ENCODE results near the gene NCAM1.

The NCAM1 gene

GRCh38 chr11:113111156-113111555, 149.9 kb downstream of the NCAM1 start (continued):
- TF ChIP-seq ZNF146 (tag by site-specific recombination; IDR thresholded peaks at IDR 0.05) = no peak
- TF ChIP-seq INSM2 (tag by site-specific recombination; IDR thresholded peaks at IDR 0.05) = no peak
- no peak for TF ChIP-seq ZNF610 (tag by site-specific recombination; IDR thresholded peaks at IDR 0.05; ENCODE audit: borderline replicate concordance)
- TF ChIP-seq ZNF830 (tag by site-specific recombination; IDR thresholded peaks at IDR 0.05; ENCODE audit: low read depth) = no peak
- TF ChIP-seq ZNF311 (tag by site-specific recombination; IDR thresholded peaks at IDR 0.05; ENCODE audit: borderline replicate concordance) = no peak
- no peak for TF ChIP-seq ZNF621 (tag by site-specific recombination; IDR thresholded peaks at IDR 0.05)
- no peak for TF ChIP-seq ZNF639 (tag by site-specific recombination; IDR thresholded peaks at IDR 0.05)
- no peak for TF ChIP-seq YY2 (tag by site-specific recombination; IDR thresholded peaks at IDR 0.05)
- TF ChIP-seq ZNF660 (tag by site-specific recombination; IDR thresholded peaks at IDR 0.05) = no peak
- no peak for TF ChIP-seq PRDM4 (tag by site-specific recombination; IDR thresholded peaks at IDR 0.05)
- TF ChIP-seq ZNF747 (tag by site-specific recombination; IDR thresholded peaks at IDR 0.05) = no peak

GRCh38 chr11:113112307-113112706, 151.1 kb downstream of the NCAM1 start:
- no peak overlapping the region for H3K27ac ChIP-seq (ENCODE audit: extremely low read depth, low read depth, low read length)
- POLR2A ChIA-PET = no interaction called here
- no peak overlapping the region for H3K4me3 ChIP-seq (ENCODE audit: low read depth, low read length)
- CTCF ChIA-PET = interaction anchor here (0.6 to 1.3 kb wide), 4 partner anchors 29 to 790 kb away, joined by 3 to 4 read pairs (median 3); no protein-coding TSS in a partner anchor
- H3K4me1 ChIP-seq (ENCODE audit: control insufficient read depth, insufficient read depth, low read length) = no peaks in the 10 kb centered on the region
- H3K9me3 ChIP-seq (ENCODE audit: control insufficient read depth, insufficient read depth, low read depth, low read length) = no peaks in the 10 kb centered on the region
- TF ChIP-seq ZNF629 (tag by site-specific recombination; IDR thresholded peaks at IDR 0.05) (0 out of 2 replicates have a peak, but pooled peaks have one; percentile 28), ZNF610 (tag by site-specific recombination; IDR thresholded peaks at IDR 0.05; ENCODE audit: borderline replicate concordance) (no peak), ZNF362 (tag by site-specific recombination; IDR thresholded peaks at IDR 0.05) (no peak)
- H3K36me3 ChIP-seq (ENCODE audit: control insufficient read depth in 2 of 2, insufficient read depth in 1 of 2, low read length in 2 of 2) = no peaks in the 10 kb centered on the region

GRCh38 chr11:113113801-113114704, 152.8 kb downstream of the NCAM1 start:
- ChIA-PET CTCF (interaction anchor here (0.6 to 2.6 kb wide), 28 partner anchors 11 to 990 kb away, joined by 3 to 24 read pairs (median 4); no protein-coding TSS in a partner anchor), POLR2A (no interaction called here)
- Histone ChIP-seq H3K4me1 (ENCODE audit: control insufficient read depth, insufficient read depth, low read length) (no peaks in the 10 kb centered on the region), H3K36me3 (ENCODE audit: control insufficient read depth in 2 of 2, insufficient read depth in 1 of 2, low read length in 2 of 2) (no peaks in the 10 kb centered on the region), H3K27ac (ENCODE audit: extremely low read depth, low read depth, low read length) (no peak overlapping the region), H3K9me3 (ENCODE audit: control insufficient read depth, insufficient read depth, low read depth, low read length) (no peaks in the 10 kb centered on the region), H3K4me3 (ENCODE audit: low read depth, low read length) (no peak overlapping the region)
- TF ChIP-seq KLF7 (tag by site-specific recombination; IDR thresholded peaks at IDR 0.05; ENCODE audit: borderline replicate concordance) = no peak
- peak; percentile 47 for TF ChIP-seq ZNF654 (tag by site-specific recombination; IDR thresholded peaks at IDR 0.05; ENCODE audit: low read depth)
- TF ChIP-seq ZSCAN30 (tag by site-specific recombination; IDR thresholded peaks at IDR 0.05) = 0 out of 2 replicates have a peak, but pooled peaks have one; percentile 11
- peak; percentile 23; the same call in 1 of the 2 replicates for TF ChIP-seq ZNF660 (tag by site-specific recombination; IDR thresholded peaks at IDR 0.05)
- peak; percentile 69 for TF ChIP-seq CTCF (tag by site-specific recombination; IDR thresholded peaks at IDR 0.05)
- peak; percentile 57 for TF ChIP-seq TRIM28 (IDR thresholded peaks at IDR 0.05; ENCODE audit: borderline replicate concordance, low read length)
- no peak for TF ChIP-seq ZNF112 (tag by site-specific recombination; IDR thresholded peaks at IDR 0.05)
- TF ChIP-seq ZNF335 (tag by site-specific recombination; conservative IDR thresholded peaks at IDR 0.05) = peak; percentile 75
- no peak for TF ChIP-seq ZNF664 (tag by site-specific recombination; IDR thresholded peaks at IDR 0.05)
- TF ChIP-seq ZNF266 (tag by site-specific recombination; IDR thresholded peaks at IDR 0.05; ENCODE audit: low read depth) = no peak
- no peak for TF ChIP-seq ZBTB21 (tag by site-specific recombination; IDR thresholded peaks at IDR 0.05)

Data from HEK293 (cell line).